Right atrium auricular region (tissue), 2 donors: ENCODE results near the gene PPFIA3. TPM values are rescaled to one million over a fixed set of nuclear protein-coding genes. Genes with fewer than 3 reads are reported as not detected.
"Not testable (repeated sequence)": the region's sequence is repeated elsewhere in the genome, so short reads cannot be mapped to it uniquely, and the experiment has no call there.

Experiments
- DNase-seq: peaks from one replicate; pipeline ENCODE4 v3.0.0-alpha.2; 2019; ENCODE audit warnings: low spot score
- H3K27ac ChIP-seq, 2 donors: fragments of 200-600 bp; sonication (generic); 1 replicate in 1 of 2; 2 replicates in 1 of 2; pipeline ENCODE4 v1.5.1; 2016 to 2019
- H3K27me3 ChIP-seq, 2 donors: fragments of 200-600 bp; sonication (generic); one replicate each; pipeline versions ENCODE4 v1.5.1 to v1.6.0; 2017 to 2019
- H3K36me3 ChIP-seq: fragments of 200-600 bp; sonication (generic); one replicate; pipeline ENCODE4 v1.5.1; 2016
- H3K4me1 ChIP-seq, 2 donors: fragments of 200-600 bp; sonication (generic); one replicate each; pipeline versions ENCODE4 v1.5.1 to v1.6.0; 2017 to 2019
- H3K4me3 ChIP-seq, 2 donors: fragments of 200-600 bp; sonication (generic); 1 replicate in 1 of 2; 2 replicates in 1 of 2; pipeline ENCODE4 v1.5.1; 2017 to 2019; ENCODE audit warnings: mild to moderate bottlenecking in 1 of 2, moderate library complexity in 1 of 2
- H3K9me3 ChIP-seq, 2 donors: fragments of 200-600 bp; sonication (generic); one replicate each; pipeline ENCODE4 v1.5.1; 2019
- total RNA-seq, 2 donors: library from RNA; depleted of rRNA; stranded (reverse); fragments of >200 nt; gene quantifications; one replicate each; pipeline ENCODE4 v1.1.0, GENCODE V29; 2016
- TF ChIP-seq, protein P1 (sequence below), 2 donors: fragments of 200-600 bp; sonication (generic); IDR thresholded peaks; one replicate each; pipeline ENCODE4 v1.5.1; 2019; ENCODE audit warnings: antibody characterized with exemption in 2 of 2

Gene PPFIA3
- total RNA-seq, 2 donors from 2014 or later = 5.0 to 6.8 TPM

DNA sequence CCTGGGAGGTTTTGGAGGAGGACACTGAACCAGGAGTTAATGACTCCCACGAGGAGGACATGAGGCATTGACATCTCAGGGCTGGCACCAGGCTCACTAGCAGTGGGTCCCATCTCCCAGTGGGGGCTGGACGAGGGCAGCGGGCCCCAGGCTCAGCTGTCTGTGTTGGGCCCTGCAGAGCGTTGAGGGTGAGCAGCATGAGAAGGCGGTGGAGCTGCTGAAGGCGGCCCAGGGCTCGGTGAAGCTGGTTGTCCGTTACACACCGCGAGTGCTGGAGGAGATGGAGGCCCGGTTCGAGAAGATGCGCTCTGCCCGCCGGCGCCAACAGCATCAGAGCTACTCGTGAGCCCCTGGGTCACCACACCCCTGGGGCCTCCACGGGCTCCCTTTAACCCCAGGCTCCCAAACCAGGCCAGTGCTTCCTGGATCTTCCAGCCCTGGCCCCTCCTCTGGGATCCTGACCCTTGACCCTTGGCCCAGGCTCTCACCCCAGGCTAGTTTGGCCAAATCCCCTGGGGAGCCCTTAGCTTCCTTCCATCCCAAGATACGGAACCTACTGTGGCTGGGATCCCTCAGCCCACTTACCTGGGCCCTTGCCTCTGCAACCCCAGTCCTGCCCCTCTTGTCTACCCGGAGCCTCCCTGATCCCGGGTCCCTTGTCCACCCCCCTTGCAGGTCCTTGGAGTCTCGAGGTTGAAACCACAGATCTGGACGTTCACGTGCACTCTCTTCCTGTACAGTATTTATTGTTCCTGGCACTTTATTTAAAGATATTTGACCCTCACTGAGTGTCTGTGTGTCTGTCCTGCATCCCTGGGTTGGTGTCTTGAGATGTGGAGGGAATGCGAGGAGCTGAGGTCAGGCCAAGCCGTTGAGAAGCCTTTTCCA lies 1.4 kb upstream of the PPFIA3 start:
- DNase-seq = no peak
- Histone ChIP-seq H3K36me3 (no peaks in the 10 kb centered on the region), H3K4me3 (peak overlapping the region; percentile 46 to 70), H3K4me1 (peaks cover 0 to 44% of the 10 kb centered on the region in 2 donors), H3K27me3 (no peaks in the 10 kb centered on the region), H3K27ac (peak overlapping the region; percentile 95 to 97), H3K9me3 (no peaks in the 10 kb centered on the region)
- TF ChIP-seq, protein P1, sequence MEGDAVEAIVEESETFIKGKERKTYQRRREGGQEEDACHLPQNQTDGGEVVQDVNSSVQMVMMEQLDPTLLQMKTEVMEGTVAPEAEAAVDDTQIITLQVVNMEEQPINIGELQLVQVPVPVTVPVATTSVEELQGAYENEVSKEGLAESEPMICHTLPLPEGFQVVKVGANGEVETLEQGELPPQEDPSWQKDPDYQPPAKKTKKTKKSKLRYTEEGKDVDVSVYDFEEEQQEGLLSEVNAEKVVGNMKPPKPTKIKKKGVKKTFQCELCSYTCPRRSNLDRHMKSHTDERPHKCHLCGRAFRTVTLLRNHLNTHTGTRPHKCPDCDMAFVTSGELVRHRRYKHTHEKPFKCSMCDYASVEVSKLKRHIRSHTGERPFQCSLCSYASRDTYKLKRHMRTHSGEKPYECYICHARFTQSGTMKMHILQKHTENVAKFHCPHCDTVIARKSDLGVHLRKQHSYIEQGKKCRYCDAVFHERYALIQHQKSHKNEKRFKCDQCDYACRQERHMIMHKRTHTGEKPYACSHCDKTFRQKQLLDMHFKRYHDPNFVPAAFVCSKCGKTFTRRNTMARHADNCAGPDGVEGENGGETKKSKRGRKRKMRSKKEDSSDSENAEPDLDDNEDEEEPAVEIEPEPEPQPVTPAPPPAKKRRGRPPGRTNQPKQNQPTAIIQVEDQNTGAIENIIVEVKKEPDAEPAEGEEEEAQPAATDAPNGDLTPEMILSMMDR (IDR thresholded peaks at IDR 0.05) = no peak

DNA sequence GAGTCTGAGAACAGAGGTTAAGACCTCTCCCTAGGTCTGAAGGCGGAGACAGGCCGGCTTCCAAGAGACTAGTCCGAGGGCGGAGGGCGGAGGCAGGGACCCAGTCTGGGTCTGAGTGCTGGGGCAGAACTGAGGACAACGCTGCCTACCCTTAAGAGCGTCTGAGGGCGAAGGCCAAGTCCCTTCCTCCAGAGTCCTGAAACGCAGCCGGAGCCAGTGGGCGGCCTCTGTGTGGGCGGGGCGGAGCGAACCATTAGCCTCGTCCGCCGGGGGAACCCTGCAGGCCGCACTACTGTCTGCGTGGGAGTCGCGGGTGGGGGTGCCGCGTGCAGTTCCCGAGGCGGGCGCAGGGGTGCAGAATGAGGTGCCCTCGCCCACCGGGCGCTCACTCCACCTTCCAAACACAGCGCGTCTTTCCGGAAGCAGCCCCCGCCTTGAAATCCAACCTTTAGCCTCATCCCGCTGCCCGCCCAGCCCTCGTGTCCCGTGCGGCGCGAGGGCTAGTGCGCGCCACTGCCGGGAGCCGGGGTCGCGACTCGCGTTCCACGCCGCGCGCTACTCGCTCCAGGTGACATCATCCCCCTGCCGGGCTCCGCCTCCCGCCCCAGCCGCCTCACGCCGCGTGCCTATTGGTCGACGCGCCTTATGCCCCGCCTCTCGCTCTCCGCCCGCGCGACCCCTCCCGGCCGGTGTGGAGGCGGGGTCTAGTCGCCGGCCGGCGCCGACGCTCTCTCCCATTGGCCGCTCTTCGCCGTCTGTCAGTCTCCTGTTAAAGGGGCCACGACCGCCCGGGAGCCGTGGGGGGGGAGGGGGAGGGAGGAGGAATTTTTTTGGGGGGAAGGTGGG lies 556 bp upstream of the PPFIA3 start, which contains the start of gene C19orf73:
TSS of gene C19orf73 (minus strand) at position 579 of the 846 bp plus-strand sequence. CDS start at position 458, 121 bp downstream.
- Histone ChIP-seq H3K27me3 (no peaks in the 10 kb centered on the region), H3K27ac (peak within 1 kb of the TSS; percentile 95 to 97), H3K36me3 (no peaks in the 10 kb centered on the region), H3K9me3 (no peaks in the 10 kb centered on the region), H3K4me3 (peak within 1 kb of the TSS; percentile 46 to 70), H3K4me1 (peaks cover 0 to 39% of the 10 kb centered on the region in 2 donors)
- TF ChIP-seq, protein P1 (IDR thresholded peaks at IDR 0.05) = peak in 1 of 2 donors; percentile 37
- peak; percentile 94 for DNase-seq

DNA sequence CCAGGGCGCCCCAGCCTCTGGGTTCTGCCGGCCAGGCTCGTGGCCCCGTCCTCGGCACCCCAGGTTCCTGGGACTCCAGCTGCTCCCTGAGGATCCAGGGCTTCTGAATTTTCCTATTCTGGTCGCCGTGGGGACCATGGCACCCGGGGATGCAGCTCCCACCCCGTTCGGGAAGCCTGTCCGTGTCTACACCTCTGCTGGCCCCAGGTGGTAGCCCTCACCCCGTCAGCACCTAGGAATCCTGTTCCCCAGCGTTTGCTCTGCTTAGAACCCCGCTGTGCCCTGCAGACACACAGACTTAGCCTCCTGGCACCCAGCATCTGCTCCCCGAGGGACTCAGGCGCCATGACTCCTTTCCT lies 960 bp downstream of the PPFIA3 start:
- DNase-seq = no peak
- TF ChIP-seq, protein P1 (IDR thresholded peaks at IDR 0.05) = no peak
- Histone ChIP-seq H3K27me3 (no peaks in the 10 kb centered on the region), H3K27ac (peak overlapping the region in 1 of 2 donors; percentile 95), H3K36me3 (no peaks in the 10 kb centered on the region), H3K4me1 (peaks cover 0 to 32% of the 10 kb centered on the region in 2 donors), H3K4me3 (peak overlapping the region in 1 of 2 donors; percentile 70), H3K9me3 (no peaks in the 10 kb centered on the region)

DNA sequence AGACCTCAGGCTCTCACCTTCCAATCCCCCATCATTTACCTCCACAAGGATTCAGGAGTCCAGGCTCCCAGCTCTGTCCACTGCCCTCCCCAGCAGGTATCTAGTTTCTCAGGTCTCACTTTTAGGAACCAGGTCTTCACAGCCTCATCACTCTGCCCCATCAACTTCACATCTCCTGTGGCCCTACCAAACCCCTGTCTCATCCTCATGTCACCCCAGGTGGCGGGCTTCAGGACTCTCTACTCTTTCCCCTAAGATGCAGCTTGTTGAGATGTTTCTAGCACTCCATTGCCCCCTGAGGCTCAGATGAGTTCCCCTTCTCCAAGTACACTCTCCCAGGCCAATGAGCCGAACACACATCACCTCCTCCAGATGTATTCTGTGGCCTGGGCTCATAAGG lies 1.5 kb downstream of the PPFIA3 start:
- H3K4me1 ChIP-seq = peaks cover 0 to 33% of the 10 kb centered on the region in 2 donors
- no peaks in the 10 kb centered on the region for H3K9me3 ChIP-seq
- TF ChIP-seq, protein P1 (IDR thresholded peaks at IDR 0.05) = no peak
- no peaks in the 10 kb centered on the region for H3K36me3 ChIP-seq
- H3K27me3 ChIP-seq = no peaks in the 10 kb centered on the region
- H3K4me3 ChIP-seq = no peak overlapping the region
- no peak overlapping the region for H3K27ac ChIP-seq
- no peak for DNase-seq

DNA sequence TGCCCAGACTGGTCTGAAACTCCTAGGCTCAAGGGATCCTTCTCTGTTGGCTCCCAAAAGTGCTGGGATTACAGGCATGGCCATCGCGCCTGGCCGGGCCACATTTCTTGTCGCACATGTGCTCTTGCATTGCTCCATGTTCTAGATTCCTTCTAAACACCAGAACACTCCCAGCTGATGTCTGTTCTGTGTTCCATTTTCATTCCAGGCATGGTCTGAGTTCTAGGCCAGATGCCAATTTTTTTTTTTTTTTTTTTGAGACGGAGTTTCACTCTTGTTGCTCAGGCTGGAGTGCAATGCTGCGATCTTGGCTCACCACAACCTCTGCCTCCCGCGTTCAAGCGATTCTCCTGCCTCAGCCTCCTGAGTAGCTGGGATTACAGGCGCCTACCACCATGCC lies 2.5 kb downstream of the PPFIA3 start:
- H3K9me3 ChIP-seq, DNase-seq, H3K27ac ChIP-seq, H3K4me3 ChIP-seq, H3K36me3 ChIP-seq, H3K27me3 ChIP-seq: not testable (repeated sequence)
- H3K4me1 ChIP-seq = peaks cover 0 to 33% of the 10 kb centered on the region in 2 donors

DNA sequence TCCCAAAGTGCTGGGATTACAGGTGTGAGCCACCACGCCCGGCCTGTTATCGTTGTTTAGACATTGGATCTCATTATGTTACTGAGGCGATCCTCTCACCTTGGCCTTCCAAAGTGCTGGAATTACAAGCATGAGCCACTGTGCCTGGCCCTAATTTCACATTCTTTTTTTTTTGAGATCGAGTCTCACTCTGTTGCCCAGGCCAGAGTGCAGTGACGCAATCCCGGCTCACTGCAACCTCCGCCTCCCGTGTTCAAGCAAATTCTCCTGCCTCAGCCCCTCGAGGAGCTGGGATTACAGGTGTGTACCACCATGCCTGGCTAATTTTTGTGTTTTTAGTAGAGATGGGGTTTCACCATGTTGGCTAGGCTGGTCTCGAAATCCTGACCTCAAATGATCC lies 3.9 kb downstream of the PPFIA3 start:
- H3K27me3 ChIP-seq, DNase-seq, H3K36me3 ChIP-seq: not testable (repeated sequence)

More for the DNA sequence above, 3.9 kb downstream of the PPFIA3 start:
- peaks cover 0 to 30% of the 10 kb centered on the region in 2 donors for H3K4me1 ChIP-seq
- H3K4me3 ChIP-seq, H3K9me3 ChIP-seq, H3K27ac ChIP-seq: not testable (repeated sequence)
